GM12878 (cell line): Measurements from ENCODE around the gene BBS2.

Source experiments
- CTCF ChIP-seq, 3 experiments: IDR thresholded peaks in 2 of 3; conservative IDR thresholded peaks in 1 of 3; 2 replicates each; pipeline ENCODE4 v1.5.1; 2011; ENCODE audit warnings: low read depth in 3 of 3, low read length in 3 of 3, mild to moderate bottlenecking in 3 of 3, control low read depth in 2 of 3, moderate library complexity in 2 of 3, inconsistent platforms in 1 of 3, mixed read lengths in 1 of 3; ENCODE audit not compliant: control insufficient read depth in 2 of 3, insufficient read depth in 1 of 3; ENCODE audit errors: extremely low read depth in 1 of 3
- MXI1 ChIP-seq: fragments of 150-350 bp; IDR thresholded peaks from 2 replicates; pipeline ENCODE4 v1.6.1; 2011; ENCODE audit warnings: low read depth, mild to moderate bottlenecking, inconsistent platforms, low read length, improper control_type of control experiment
- MYC ChIP-seq: IDR thresholded peaks from 2 replicates; pipeline ENCODE4 v1.6.1; 2011; ENCODE audit warnings: mild to moderate bottlenecking, low read length, moderate library complexity, inconsistent platforms; ENCODE audit not compliant: insufficient read depth, insufficient replicate concordance, insufficient read length, severe bottlenecking
- ZBTB33 ChIP-seq: fragments of 450-650 bp; IDR thresholded peaks from 2 replicates; pipeline ENCODE4 v1.6.1; 2017; ENCODE audit warnings: mild to moderate bottlenecking

GRCh38 chr16:56447286-56447685, 72.5 kb downstream of the BBS2 start:
- TF ChIP-seq MXI1 (no peak), MYC (no peak), CTCF (IDR thresholded peaks at IDR 0.05 in 2 of 3, conservative IDR thresholded peaks at IDR 0.05 in 1 of 3; ENCODE audit: control insufficient read depth in 2 of 3, extremely low read depth in 1 of 3, insufficient read depth in 1 of 3, low read depth in 3 of 3, low read length in 3 of 3) (no peak), ZBTB33 (no peak)
